Stimulated activated CD8-positive, alpha-beta memory T cell treated with anti-CD3 and anti-CD28 coated beads, Interleukin-15, amount 100 ng/mL, for 48 hours (primary cell): ENCODE measurements around the gene NMRK1.
A peak's percentile ranks its signal among the peaks of the same experiment; 100 is the strongest.

Source experiments
- DNase-seq, 2 donors: peaks; one replicate each; pipeline ENCODE4 v3.0.0-alpha.2; 2020; ENCODE audit warnings: low read depth in 2 of 2

NMRK1 gene

DNA sequence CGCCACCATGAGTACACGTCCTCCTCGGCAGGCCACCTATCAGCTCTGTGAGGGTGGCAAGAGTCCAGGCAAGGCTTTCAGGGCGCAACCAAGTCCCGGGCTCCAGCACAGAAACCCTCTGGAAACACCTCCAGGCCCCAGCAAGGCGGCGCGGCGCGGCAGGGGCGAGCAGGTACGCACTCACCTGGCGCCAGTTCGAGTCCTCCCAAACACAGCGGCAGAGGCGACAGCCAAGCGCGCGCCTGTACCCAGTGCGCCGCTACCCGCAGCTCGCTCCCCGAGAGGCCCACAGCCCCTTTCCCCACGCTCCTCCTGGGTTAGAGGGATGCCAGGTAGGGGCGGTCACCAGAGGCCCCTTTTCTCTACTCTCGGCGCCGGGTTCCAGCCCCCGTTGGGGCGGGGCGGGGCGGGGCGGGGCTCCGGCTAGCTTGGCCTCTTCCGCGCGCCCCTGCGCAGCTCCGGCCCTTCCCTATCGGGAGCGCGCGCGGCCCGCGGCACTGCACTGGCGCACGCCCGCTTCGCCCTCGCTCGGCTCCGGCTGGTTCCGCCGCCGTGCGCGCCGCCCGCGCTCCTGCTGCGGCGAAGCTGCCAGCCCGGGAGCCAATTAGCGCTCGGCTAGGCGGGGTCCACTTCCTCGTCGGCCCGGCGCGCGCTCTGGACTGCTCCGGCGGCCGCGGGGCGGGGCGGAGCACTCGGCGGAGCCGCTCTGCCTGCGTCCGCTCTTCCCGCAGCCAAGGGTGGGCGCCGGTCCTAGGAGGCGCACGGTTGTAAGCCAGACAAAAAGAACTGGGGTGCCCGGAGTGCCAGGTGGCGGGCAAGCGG is at the start of gene NMRK1, which contains the start of gene OSTF1:
Gene NMRK1 (minus strand): TSS at position 332 of the 822 bp plus-strand sequence. CDS start 5,040 bp downstream, outside the sequence.
Gene OSTF1 (plus strand): TSS at position 691 of the 822 bp plus-strand sequence. CDS start 179 bp downstream, outside the sequence.
- DNase-seq: peak; percentile 91 to 95

DNA sequence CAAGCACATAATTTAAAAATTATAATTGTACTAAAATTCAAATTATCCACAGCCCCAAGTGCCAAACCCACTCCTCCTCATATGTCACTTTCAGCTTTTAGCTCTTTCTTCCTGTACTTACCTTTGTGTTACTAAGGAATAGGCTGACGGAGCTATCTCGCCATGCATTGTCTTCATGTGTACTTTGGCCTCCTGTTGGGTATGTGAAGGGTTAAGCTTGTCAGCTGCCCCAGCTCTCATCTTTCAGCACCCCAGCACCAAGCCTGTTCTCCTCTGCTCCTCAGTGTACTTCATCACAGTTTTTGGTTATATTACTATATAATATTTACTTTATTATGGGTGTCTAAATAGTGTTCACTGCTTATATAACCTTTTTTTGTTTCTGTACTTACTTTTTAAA is 46.5 kb upstream of the NMRK1 start:
- no peak for DNase-seq

DNA sequence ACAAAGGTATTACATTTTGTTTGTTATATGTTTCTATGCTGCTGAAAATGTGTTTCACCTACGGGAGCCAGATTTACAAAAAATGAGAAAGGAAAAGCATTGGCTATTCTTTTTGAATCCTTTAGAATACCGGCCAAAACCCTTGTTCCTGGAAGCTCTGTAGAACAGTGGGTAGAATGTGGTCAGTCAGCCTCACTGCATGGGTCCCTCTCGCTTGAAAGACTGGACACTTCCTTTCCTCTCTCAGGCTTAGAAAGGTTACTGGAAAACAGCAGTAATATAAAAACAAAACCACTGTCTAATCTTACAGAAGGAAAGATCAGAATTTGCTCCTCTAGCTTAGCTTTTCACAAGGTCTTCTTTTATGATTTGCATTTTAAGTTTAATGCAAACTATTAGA is 45.4 kb upstream of the NMRK1 start:
- DNase-seq: no peak

DNA sequence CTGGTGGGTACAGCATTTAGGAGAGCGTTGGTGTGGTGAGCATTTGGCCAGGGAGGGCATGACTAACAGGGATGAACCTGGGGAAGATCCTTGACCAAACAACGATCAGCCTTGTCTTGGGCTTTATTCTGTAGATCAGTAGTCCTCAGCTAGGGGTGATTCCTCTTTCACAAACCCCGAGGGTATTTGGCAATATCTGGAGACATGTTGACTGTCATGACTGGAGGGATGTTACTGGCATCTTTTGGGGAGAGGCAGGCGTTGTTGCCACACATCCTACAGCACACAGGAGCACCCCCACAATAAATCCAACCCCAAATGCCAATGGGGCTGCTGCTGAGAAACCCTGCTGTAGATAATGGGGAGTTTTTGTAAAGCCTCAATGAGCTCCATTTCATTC is 44.3 kb upstream of the NMRK1 start:
- DNase-seq: no peak

DNA sequence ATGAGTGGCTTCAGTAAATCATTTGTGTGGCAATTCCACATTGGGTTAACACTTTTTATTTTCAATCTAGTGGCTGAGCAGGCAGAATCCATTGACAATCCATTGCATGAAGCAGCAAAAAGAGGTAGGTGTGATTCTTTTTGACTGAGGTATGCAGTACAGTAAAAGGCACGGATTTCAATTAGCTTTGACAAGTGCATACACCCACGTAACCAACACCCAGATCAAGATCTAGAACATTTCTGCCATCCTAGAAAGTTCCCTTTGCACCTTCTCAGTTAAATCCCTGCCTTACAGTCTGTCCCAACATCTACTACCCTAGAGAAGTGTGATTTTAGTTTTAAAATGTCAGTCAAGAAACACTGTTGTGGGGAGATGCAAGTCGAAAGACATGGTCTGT is 43.7 kb upstream of the NMRK1 start:
- no peak for DNase-seq

DNA sequence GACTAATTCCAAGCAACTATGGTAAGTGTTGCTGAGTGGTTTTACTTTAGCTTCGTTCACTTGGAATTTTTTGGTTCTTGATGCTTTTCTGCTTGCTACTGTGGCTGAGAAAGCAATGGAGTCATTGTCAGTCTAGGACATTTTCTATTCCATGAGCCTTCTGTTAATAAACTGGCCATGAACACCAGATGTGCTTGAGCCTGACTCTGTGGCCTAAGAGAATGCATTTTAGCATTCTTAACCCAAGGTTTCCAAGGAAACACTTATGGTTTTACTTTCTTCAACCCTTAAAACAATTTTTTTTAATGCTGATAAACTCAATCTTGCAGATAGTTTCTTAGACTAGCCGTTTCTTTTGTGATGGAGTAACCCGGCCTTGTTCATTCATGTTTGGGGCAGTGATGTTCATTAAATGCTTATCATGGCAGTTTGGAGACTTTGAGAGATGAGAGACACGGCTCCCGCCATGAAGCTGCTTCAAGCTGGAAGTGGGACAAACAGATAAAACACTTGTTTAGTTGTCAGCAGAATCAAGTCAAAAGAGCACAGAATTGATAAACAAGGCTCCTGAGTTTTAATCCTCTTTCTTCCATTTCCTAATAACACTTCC is 42.8 kb upstream of the NMRK1 start:
- no peak for DNase-seq

DNA sequence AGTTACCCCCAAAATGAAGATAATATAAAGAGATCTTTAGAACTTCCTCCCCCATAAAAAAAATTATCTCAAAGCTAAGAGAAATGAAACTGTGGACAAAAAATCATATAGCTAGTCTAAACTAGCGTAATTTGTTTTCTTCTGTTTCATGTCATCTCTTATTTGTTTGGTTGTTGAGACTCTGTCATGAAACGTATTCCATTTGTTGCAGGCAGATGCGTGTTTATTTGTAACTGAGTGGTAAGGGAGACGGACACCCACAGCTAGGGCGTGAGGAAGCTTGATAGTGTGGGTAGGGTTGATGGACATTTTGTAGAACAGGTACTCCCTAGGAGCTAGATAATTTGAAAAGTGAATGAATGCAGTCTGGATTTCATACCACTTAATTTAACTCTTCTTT is 42.2 kb upstream of the NMRK1 start:
- DNase-seq: no peak

DNA sequence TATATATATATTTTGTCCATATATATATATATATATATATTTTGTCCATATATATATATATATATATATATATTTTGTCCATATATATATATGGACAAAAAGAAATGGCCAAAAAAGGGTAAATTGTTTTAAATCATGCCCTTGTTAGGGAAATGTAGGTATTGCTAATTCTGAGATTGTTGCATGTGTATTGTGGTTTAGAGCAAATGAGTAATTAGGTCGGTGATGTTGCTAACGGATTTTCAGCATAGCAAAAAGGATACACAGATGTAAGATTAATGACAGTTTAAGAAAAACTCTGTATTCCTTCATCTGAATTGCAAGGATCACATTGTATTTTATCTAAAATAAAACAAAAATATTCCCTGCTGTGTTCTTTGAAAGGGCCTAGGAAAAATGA is 40.6 kb upstream of the NMRK1 start:
- no peak for DNase-seq

DNA sequence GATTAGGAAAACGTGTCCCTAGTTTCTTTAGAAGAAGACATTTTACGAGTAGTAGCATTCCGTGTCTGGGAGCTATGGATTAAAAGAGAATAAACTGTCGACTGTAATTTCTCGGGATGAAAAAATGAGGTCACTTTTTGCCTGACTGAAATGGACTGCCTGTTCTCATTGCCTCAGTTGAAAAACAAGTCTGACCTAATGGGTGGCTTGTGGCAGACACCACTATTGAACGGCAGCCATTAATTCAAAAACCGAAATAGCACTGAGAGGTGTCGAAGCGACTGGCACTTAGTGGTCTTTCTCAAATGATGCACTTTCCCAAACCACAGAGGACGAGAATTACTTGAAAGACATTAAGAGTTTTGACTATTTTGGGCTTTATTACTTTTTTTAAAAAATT is 35.7 kb upstream of the NMRK1 start:
- no peak for DNase-seq

DNA sequence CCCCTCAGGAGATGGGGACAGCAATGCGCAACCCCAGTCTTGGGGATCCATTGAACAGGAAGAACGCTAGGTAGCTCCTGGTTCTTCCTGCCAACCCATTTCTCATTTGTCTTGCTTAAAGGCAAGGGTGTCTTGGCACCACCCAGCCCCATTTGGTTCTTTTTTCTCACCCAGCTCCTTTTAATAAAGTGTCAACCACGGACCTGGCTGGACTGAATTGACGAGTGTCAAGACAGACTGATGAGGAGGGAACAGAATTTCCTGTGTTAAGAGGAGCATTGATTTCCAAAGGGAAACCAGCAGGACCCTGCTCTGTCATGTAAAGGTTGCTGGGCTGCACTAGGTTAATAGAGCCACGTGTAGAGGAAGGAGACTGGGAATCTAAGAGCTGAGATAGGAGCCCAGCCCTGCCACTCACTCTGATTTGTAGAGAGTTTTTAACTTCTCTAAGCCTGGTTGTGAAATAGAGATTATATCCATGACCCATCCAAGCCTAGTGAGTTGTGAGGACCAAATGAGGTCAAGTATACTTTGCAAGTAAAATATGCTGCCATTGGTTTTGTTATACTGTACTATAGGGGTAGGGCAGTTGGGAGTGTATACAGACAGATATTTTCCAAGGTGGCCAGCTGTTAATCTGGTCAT is 34.1 kb upstream of the NMRK1 start:
- DNase-seq: no peak

DNA sequence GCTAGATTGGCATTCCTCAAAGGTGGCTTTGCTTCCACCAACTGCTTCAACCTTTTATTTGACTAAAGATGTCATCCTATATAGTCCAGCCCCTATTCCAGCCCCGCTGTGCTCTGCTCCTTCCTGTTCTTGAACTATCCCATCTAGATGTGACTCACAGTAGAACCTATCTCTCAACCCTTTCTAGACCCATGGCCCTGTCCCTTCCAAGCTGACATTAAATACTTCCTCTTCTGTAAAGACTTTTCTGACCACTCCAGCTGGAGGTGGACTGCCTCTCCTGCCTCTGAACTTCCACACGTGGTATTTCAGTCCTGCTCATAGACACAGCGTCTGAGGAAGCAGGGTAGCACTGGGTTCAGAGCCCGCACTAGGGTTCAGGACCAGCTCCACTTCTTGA is 32.7 kb upstream of the NMRK1 start:
- DNase-seq: no peak

DNA sequence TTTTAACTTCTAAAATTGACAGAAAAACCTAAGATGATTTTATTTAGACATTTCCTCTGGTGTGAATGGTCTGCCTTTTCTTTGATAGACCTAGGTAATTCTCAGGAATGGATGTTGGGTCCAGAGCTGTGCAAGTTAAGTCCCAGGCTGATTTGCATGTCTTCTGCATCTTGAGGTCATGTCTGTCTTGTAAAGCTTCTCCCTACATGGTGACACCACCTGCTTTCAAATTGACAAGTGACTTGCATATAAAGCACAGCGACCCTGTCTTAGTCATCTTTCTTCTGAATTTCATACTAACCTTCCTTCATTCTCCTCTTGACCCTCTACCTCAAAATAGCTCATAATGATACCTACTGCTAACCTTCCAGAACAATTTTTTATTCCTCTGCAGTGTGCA is 29.6 kb upstream of the NMRK1 start:
- DNase-seq: no peak

DNA sequence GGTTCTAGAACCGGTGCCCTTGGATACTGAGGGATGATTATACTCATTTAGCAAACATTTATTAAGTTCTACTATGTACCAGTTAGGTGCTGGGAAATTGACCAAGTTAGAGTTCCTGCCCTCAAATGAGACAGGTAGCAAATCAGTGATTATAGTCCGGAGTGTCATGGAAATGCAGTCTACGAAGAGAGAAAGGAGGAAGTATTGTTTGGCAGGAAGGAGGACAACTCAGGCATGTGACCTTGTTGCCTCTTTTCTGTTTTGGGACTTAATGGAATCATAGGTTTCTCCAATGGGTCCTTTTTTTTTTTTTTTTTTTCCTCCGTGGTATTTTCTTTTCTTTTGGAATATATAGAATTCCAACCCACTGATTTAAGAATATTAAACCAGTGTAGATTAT is 28.4 kb upstream of the NMRK1 start:
- no peak for DNase-seq

DNA sequence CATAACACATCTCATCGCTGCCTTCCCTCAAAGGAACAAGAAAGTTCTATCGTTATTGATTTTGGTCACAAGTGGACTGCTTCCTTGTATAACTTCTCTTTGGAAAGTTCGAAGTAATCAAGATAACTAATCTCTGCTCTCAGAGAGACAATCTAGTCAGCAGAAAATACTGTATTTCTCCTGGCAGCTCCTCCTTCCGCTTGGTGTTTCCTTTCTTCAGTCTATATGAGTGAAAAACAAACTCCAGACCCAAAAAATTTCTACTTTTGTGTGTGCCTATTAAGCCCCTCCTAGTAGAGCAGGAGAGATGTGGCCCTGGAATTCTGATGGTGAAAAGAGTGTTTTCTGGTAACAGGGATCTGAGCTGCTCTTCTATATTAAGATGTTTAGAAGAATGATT is 24.8 kb upstream of the NMRK1 start:
- DNase-seq: no peak

DNA sequence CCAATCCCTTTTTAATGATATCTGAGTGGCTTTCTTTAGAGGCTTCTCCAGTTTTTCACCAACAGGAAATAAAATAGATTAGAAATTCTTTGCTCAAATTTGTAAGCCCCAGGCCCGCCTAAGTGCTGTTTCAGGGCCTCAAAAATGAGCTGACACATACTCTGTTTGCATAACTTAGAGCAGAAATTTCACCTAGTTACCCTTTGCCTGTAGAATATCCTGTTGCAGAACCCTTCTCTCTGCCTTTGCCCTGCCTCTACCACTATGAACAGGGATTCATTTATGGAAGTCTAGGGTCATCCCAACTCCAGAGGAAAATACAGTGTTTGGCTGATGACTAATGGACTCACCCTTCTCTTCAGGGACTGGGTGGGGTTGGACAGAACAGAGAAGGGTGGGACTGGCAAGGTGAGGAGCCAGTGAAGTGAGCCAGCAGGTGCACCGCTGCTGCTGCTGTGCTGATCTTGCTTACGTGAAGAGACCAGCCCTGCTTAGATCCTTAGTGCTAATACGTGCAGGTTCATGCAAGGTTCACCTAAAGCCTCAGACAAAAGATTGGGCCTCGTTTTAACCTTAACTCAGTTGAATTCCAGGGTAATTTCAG is 23.2 kb upstream of the NMRK1 start:
- DNase-seq: no peak

DNA sequence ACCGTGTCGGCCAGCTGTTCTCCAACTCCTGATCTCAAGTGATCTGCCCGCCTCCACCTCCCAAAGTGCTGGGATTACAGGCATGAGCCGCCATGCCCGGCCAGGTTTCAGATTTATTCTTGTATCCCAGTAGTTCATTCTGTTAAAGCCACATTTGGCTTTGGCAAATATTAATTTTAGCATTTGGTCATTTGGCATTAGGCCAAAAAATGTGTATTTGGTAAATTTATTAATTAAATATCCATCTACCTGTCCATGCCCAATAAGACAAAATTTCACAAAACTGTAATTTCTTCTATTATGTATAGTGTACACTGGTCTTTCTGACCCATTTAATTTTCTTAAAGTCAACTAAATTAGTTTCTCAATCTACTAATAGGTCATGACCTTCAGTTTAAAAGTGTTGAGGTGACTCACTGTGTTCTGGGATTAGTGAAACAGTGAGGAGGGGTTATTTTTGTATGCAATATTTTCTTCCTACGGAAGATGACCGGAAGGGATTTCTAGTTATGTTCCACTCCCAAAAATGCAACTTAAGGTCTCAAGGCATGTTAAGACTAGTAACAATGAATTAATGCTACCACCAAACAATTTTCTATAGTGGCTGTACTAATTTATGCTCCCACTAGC is 21.4 kb upstream of the NMRK1 start:
- no peak for DNase-seq

DNA sequence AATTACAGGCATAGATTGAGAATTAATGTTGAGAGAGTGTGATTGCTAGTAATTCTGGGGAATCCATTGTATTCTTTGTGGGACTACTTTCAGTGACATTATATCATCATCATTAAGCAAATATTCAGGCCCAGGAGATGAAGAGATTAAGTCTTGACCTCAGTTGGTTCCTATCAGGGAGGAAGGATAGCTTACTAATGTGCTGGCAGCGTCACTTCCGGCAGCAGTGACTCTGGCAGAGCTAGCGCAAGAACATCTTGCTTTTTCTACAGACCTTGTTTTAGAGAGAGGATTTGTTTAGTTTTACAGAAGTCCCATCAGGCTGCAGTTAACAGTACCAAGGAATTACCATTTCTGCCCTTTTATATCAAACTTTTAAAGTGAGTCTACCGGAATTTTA is 20.6 kb upstream of the NMRK1 start:
- DNase-seq: no peak

DNA sequence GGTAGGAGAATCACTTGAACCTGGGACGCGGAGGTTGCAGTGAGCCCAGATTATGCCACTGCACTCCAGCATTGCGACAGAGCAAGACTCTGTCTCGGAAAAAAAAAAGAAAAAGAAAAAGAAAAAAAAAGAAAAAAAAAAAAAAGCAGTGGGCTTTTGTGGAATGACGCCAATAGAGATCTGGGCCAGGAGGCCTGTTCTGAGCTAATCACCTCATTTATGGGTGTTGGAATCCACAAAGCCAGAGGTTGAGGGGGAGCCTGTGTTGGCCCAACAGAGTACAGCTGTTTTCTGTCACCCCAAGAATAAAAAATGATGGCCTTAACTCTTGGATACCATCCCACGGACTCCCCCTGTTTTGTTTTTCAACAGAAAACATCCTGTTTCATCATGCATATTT is 18.9 kb upstream of the NMRK1 start:
- DNase-seq: no peak

DNA sequence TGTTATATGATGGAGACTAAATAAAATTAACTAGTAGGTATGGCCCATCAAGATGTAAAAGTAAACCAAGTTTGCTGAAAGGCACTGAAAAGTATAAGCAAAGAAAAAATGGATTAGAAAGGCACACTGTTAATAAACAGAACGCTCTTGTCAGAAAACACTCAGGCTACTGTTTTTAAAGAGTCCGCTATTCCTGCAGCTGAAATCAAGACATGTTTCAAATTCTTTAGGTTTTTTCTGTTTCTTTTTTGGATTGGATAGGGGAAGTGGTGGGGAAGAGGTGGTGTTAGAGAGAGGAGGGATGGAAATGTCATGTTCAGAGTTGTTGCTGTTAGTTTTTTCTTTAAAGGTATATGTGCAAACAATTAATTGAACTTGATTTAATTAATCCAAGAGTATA is 17.9 kb upstream of the NMRK1 start:
- DNase-seq: no peak

DNA sequence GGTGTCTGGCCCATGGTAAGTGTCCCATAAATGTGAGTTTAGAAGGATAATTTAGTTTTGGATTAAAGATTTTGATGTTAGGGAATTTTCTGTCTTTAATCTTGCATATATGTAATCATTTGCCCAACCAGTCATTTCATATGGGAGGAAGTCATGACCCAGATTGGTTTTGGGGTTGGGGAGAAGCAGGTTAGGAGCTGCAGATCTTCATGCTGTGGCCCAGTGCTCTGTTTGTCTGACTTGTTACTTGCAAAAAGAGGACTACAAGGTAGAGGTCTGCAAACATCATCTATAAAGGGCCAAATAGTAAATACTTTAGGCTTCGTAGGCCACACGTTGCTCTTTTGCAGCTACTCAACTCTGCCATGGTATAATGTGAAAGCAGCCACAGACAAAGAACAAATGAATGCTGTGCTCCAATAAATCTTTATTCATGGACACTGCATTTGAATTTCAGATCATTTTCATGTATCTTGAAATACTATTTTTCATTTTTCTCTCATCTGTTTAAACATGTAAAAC is 17.1 kb upstream of the NMRK1 start:
- no peak for DNase-seq

DNA sequence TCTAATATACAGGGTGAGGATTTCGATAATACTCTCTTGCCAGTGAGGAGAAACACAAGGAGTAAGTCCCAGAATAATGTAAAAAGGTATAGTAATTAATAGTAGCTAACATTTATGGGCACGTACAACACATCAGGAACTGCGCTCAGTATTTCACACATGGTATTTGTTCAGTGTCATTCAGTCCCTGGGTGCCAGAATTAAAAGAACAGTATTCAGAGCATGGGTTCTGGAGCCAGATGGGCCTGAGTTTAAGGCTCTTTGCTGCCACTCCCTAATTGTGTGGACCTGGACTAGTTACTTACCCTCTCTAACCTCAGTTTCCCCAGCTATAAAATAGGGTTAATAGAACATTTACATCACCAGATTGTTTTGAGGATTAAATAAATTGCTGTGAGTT is 16.7 kb upstream of the NMRK1 start:
- no peak for DNase-seq
